Measurements from ENCODE around the gene SOBP.

Gene SOBP

GRCh38 chr6:107589934-107590333 is 100.0 kb downstream of the SOBP start:
- no peak for DNase-seq

GRCh38 chr6:107590378-107590777 is 100.5 kb downstream of the SOBP start:
- TF ChIP-seq CTCF (IDR thresholded peaks at IDR 0.05; ENCODE audit: low read depth, low read length), result no peak
- Histone ChIP-seq H3K9me3 (no peaks in the 10 kb centered on the region), H3K4me1 (peaks cover 15% of the 10 kb centered on the region), H3K27me3 (no peaks in the 10 kb centered on the region), H3K4me3 (ENCODE audit: low read depth, low read length) (no peak overlapping the region), H3K36me3 (peaks cover 5% of the 10 kb centered on the region; the same call in 1 of the 2 replicates)
- DNase-seq, result no peak

More at GRCh38 chr6:107589934-107590333, 100.0 kb downstream of the SOBP start:
- H3K4me1 ChIP-seq, result peaks cover 19% of the 10 kb centered on the region
- H3K9me3 ChIP-seq, result no peaks in the 10 kb centered on the region
- H3K36me3 ChIP-seq, result peaks cover 4% of the 10 kb centered on the region; the same call in 1 of the 2 replicates
- TF ChIP-seq CTCF (IDR thresholded peaks at IDR 0.05; ENCODE audit: low read depth, low read length), result no peak
- H3K27me3 ChIP-seq, result no peaks in the 10 kb centered on the region
- no peak overlapping the region for H3K4me3 ChIP-seq (ENCODE audit: low read depth, low read length)

- Histone ChIP-seq H3K9me3 (no peaks in the 10 kb centered on the region), H3K27me3 (no peaks in the 10 kb centered on the region), H3K36me3 (peaks cover 5% of the 10 kb centered on the region; the same call in 1 of the 2 replicates), H3K4me3 (ENCODE audit: low read depth, low read length) (no peak overlapping the region), H3K4me1 (peaks cover 6% of the 10 kb centered on the region)
- TF ChIP-seq CTCF (IDR thresholded peaks at IDR 0.05; ENCODE audit: low read depth, low read length), result no peak
- DNase-seq, result no peak
Measured at GRCh38 chr6:107591346-107591745, 101.4 kb downstream of the SOBP start.

- Histone ChIP-seq H3K36me3 (peaks cover 5% of the 10 kb centered on the region; the same call in 1 of the 2 replicates), H3K9me3 (no peaks in the 10 kb centered on the region), H3K4me3 (ENCODE audit: low read depth, low read length) (no peak overlapping the region), H3K4me1 (peaks cover 6% of the 10 kb centered on the region; the same call in 1 of the 2 replicates), H3K27me3 (no peaks in the 10 kb centered on the region)
- no peak for TF ChIP-seq CTCF (IDR thresholded peaks at IDR 0.05; ENCODE audit: low read depth, low read length)
- DNase-seq, result no peak
Measured at GRCh38 chr6:107592806-107593205, 102.9 kb downstream of the SOBP start.

GRCh38 chr6:107594736-107595135 is 104.8 kb downstream of the SOBP start:
- no peak overlapping the region for H3K4me3 ChIP-seq (ENCODE audit: low read depth, low read length)
- no peak for DNase-seq
- H3K27me3 ChIP-seq, result no peaks in the 10 kb centered on the region
- H3K36me3 ChIP-seq, result peaks cover 5% of the 10 kb centered on the region; the same call in 1 of the 2 replicates
- TF ChIP-seq CTCF (IDR thresholded peaks at IDR 0.05; ENCODE audit: low read depth, low read length), result no peak
- H3K4me1 ChIP-seq, result peaks cover 6% of the 10 kb centered on the region; the same call in 1 of the 2 replicates
- no peaks in the 10 kb centered on the region for H3K9me3 ChIP-seq

GRCh38 chr6:107598091-107598490 is 108.2 kb downstream of the SOBP start:
- Histone ChIP-seq H3K27me3 (no peaks in the 10 kb centered on the region), H3K36me3 (peaks cover 5% of the 10 kb centered on the region; the same call in 1 of the 2 replicates), H3K4me1 (no peaks in the 10 kb centered on the region), H3K9me3 (no peaks in the 10 kb centered on the region), H3K4me3 (ENCODE audit: low read depth, low read length) (no peak overlapping the region)
- no peak for DNase-seq
- no peak for TF ChIP-seq CTCF (IDR thresholded peaks at IDR 0.05; ENCODE audit: low read depth, low read length)
